Measurements from ENCODE around the gene AKR1B1.

AKR1B1 gene

GRCh38 chr7:134480730-134481129 lies 21.8 kb upstream of the AKR1B1 start:
- Histone ChIP-seq H3K9me3 (ENCODE audit: low read length) (no peaks in the 10 kb centered on the region), H2AFZ (ENCODE audit: low read depth, low read length) (no peak overlapping the region), H3K4me1 (ENCODE audit: insufficient read depth, low read length) (peaks cover 15% of the 10 kb centered on the region), H3K36me3 (ENCODE audit: insufficient read depth, low read length) (no peaks in the 10 kb centered on the region), H3K27me3 (ENCODE audit: insufficient read depth, low read length) (no peaks in the 10 kb centered on the region), H3K4me3 (ENCODE audit: low read length) (no peak overlapping the region)

DNA sequence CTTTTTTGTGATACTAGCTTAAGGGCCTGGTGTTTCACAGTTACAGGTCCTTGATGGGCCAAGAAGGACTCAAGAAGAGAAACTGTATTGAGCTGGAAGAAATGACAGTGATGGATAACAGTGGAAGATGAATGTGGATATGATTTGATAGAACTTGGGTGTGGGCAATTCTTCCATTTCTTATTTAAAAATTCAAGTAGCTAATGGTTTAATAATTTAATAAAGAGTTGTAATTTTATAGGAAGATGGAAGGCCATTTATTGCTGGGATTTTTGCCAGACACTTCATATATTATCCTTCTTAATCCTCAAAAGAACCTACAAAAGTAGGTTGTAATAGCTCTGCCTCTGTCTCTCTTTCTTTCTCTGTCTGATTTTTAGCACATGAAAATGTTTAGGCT lies 21.3 kb upstream of the AKR1B1 start:
- Histone ChIP-seq H3K27me3 (ENCODE audit: insufficient read depth, low read length) (no peaks in the 10 kb centered on the region), H2AFZ (ENCODE audit: low read depth, low read length) (no peak overlapping the region), H3K4me3 (ENCODE audit: low read length) (no peak overlapping the region), H3K9me3 (ENCODE audit: low read length) (no peaks in the 10 kb centered on the region), H3K36me3 (ENCODE audit: insufficient read depth, low read length) (no peaks in the 10 kb centered on the region), H3K4me1 (ENCODE audit: insufficient read depth, low read length) (peaks cover 15% of the 10 kb centered on the region)

GRCh38 chr7:134478707-134479106 lies 19.8 kb upstream of the AKR1B1 start:
- no peaks in the 10 kb centered on the region for H3K27me3 ChIP-seq (ENCODE audit: insufficient read depth, low read length)
- H2AFZ ChIP-seq (ENCODE audit: low read depth, low read length) = no peak overlapping the region
- no peaks in the 10 kb centered on the region for H3K36me3 ChIP-seq (ENCODE audit: insufficient read depth, low read length)
- H3K4me3 ChIP-seq (ENCODE audit: low read length) = no peak overlapping the region
- H3K9me3 ChIP-seq (ENCODE audit: low read length) = no peaks in the 10 kb centered on the region
- H3K4me1 ChIP-seq (ENCODE audit: insufficient read depth, low read length) = peaks cover 15% of the 10 kb centered on the region

- Histone ChIP-seq H3K4me1 (ENCODE audit: insufficient read depth, low read length) (peaks cover 15% of the 10 kb centered on the region), H3K36me3 (ENCODE audit: insufficient read depth, low read length) (no peaks in the 10 kb centered on the region), H3K9me3 (ENCODE audit: low read length) (no peaks in the 10 kb centered on the region), H3K27me3 (ENCODE audit: insufficient read depth, low read length) (no peaks in the 10 kb centered on the region), H3K4me3 (ENCODE audit: low read length) (no peak overlapping the region), H2AFZ (ENCODE audit: low read depth, low read length) (no peak overlapping the region)
Measured at GRCh38 chr7:134477954-134478353, 19.1 kb upstream of the AKR1B1 start.

DNA sequence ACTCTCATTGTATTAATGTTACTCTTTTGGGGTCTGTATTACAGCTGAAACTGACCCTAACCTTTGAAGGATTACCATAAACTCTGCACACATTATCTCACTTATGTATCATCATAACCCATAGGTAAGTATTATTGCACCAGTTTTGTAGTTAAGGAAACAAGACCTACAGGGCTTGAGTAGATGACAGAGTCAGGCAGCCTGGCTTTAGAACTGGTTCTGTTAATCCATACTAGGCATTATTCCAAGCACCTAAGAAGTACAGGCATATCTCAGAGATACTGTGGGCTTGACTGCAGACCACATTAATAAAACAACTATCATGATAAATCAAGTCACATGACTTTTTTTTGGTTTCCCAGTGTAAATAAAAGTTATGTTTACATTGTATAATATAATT lies 17.1 kb upstream of the AKR1B1 start:
- peaks cover 13% of the 10 kb centered on the region for H3K4me1 ChIP-seq (ENCODE audit: insufficient read depth, low read length)
- H2AFZ ChIP-seq (ENCODE audit: low read depth, low read length) = no peak overlapping the region
- H3K9me3 ChIP-seq (ENCODE audit: low read length) = no peaks in the 10 kb centered on the region
- no peak overlapping the region for H3K4me3 ChIP-seq (ENCODE audit: low read length)
- no peaks in the 10 kb centered on the region for H3K27me3 ChIP-seq (ENCODE audit: insufficient read depth, low read length)
- no peaks in the 10 kb centered on the region for H3K36me3 ChIP-seq (ENCODE audit: insufficient read depth, low read length)

DNA sequence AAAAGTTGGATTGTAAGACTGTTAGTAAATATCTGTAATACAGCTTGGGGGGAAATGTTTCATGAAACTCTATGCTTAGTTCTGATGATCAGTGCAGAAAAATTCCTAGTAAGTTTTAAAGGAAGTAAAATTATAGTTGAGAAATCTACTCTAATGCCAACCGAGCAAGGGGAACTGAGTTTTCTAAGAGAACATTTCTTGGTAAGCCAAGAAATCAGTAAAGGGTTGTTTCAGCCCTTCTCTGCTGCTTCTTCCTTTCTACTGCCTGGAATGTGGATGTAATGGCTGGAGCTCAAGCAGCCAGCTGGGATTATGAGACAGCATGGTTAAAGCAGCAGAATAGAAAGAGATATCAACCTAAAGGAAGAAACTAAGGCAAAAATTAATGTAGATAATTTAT lies 15.9 kb upstream of the AKR1B1 start:
- no peak overlapping the region for H3K4me3 ChIP-seq (ENCODE audit: low read length)
- H3K9me3 ChIP-seq (ENCODE audit: low read length) = no peaks in the 10 kb centered on the region
- peaks cover 1% of the 10 kb centered on the region for H3K4me1 ChIP-seq (ENCODE audit: insufficient read depth, low read length)
- no peaks in the 10 kb centered on the region for H3K36me3 ChIP-seq (ENCODE audit: insufficient read depth, low read length)
- no peak overlapping the region for H2AFZ ChIP-seq (ENCODE audit: low read depth, low read length)
- no peaks in the 10 kb centered on the region for H3K27me3 ChIP-seq (ENCODE audit: insufficient read depth, low read length)

DNA sequence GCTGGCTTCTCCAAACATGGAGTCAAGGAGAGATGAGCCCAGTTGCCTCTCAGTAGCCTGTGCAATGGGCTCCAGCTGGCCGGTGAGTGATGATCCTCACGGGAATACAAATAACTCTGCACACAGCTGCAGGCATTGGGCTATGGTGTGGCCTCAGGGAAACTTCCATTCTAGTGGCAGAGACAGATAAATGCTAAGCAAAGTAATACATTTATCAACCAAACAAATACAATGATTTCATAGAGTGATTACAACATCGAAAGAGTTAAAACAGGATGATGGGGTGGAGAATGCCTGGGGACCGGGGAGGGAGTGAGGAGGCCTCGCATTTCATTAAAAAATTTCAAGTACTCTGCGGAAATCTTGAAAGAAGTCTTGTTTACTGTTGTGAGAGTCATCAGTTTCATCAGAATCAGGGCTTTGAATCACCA lies 15.0 kb upstream of the AKR1B1 start:
- no peaks in the 10 kb centered on the region for H3K9me3 ChIP-seq (ENCODE audit: low read length)
- no peak overlapping the region for H3K4me3 ChIP-seq (ENCODE audit: low read length)
- no peaks in the 10 kb centered on the region for H3K4me1 ChIP-seq (ENCODE audit: insufficient read depth, low read length)
- H3K27me3 ChIP-seq (ENCODE audit: insufficient read depth, low read length) = no peaks in the 10 kb centered on the region
- no peaks in the 10 kb centered on the region for H3K36me3 ChIP-seq (ENCODE audit: insufficient read depth, low read length)
- no peak overlapping the region for H2AFZ ChIP-seq (ENCODE audit: low read depth, low read length)

GRCh38 chr7:134472572-134473244 lies 13.8 kb upstream of the AKR1B1 start:
- no peak overlapping the region for H3K4me3 ChIP-seq (ENCODE audit: low read length)
- H3K36me3 ChIP-seq (ENCODE audit: insufficient read depth, low read length) = no peaks in the 10 kb centered on the region
- no peak overlapping the region for H2AFZ ChIP-seq (ENCODE audit: low read depth, low read length)
- H3K27me3 ChIP-seq (ENCODE audit: insufficient read depth, low read length) = peaks cover 9% of the 10 kb centered on the region
- no peaks in the 10 kb centered on the region for H3K4me1 ChIP-seq (ENCODE audit: insufficient read depth, low read length)
- H3K9me3 ChIP-seq (ENCODE audit: low read length) = no peaks in the 10 kb centered on the region

DNA sequence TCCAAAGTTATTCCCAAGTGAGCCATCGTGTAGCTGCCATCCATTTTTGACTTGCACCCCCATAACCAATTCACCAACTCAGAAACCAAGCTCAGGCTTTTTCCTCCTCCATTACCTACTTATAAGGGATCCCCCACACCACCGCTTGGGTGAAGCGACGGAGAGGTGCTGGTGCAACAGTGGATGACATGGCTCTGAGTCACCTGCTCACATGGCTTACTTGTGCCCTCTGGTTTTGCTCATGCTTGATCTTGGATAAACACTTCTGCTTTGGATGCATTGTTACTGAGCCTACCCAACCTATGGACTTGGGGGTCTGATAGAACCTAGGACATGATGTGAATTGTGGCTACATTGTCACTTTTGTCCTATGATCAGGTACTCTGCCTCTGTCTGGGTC lies 12.0 kb upstream of the AKR1B1 start:
- no peak overlapping the region for H3K4me3 ChIP-seq (ENCODE audit: low read length)
- peaks cover 9% of the 10 kb centered on the region for H3K27me3 ChIP-seq (ENCODE audit: insufficient read depth, low read length)
- no peaks in the 10 kb centered on the region for H3K36me3 ChIP-seq (ENCODE audit: insufficient read depth, low read length)
- H3K9me3 ChIP-seq (ENCODE audit: low read length) = no peaks in the 10 kb centered on the region
- no peaks in the 10 kb centered on the region for H3K4me1 ChIP-seq (ENCODE audit: insufficient read depth, low read length)
- H2AFZ ChIP-seq (ENCODE audit: low read depth, low read length) = no peak overlapping the region

- H3K4me1 ChIP-seq (ENCODE audit: insufficient read depth, low read length) = no peaks in the 10 kb centered on the region
- H3K27me3 ChIP-seq (ENCODE audit: insufficient read depth, low read length) = peaks cover 9% of the 10 kb centered on the region
- no peak overlapping the region for H3K4me3 ChIP-seq (ENCODE audit: low read length)
- no peak overlapping the region for H2AFZ ChIP-seq (ENCODE audit: low read depth, low read length)
- no peaks in the 10 kb centered on the region for H3K9me3 ChIP-seq (ENCODE audit: low read length)
- no peaks in the 10 kb centered on the region for H3K36me3 ChIP-seq (ENCODE audit: insufficient read depth, low read length)
Measured at GRCh38 chr7:134469622-134470021, 10.7 kb upstream of the AKR1B1 start.

GRCh38 chr7:134468475-134468874 lies 9.6 kb upstream of the AKR1B1 start:
- Histone ChIP-seq H3K36me3 (ENCODE audit: insufficient read depth, low read length) (no peaks in the 10 kb centered on the region), H2AFZ (ENCODE audit: low read depth, low read length) (no peak overlapping the region), H3K27me3 (ENCODE audit: insufficient read depth, low read length) (peaks cover 9% of the 10 kb centered on the region), H3K4me1 (ENCODE audit: insufficient read depth, low read length) (no peaks in the 10 kb centered on the region), H3K4me3 (ENCODE audit: low read length) (no peak overlapping the region), H3K9me3 (ENCODE audit: low read length) (peaks cover 6% of the 10 kb centered on the region)

DNA sequence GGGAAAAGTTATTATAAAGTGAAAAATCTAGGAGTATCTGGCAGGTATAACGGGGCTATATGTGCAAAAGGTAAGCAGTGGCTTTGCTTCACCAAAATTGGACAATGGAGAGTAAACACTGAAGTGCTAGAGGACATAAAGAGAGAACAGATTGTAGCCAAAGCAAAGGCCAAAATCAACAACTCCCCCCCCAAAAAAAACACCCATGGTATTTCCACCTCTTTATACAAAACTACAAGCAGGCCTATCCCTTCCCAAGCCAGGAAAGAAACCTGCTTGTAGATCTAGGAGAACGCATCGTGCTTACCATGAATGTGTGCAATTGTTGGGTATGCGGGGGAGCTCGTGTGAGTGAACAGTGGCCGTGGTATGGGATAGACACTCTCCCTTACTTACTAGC lies 9.2 kb upstream of the AKR1B1 start:
- no peaks in the 10 kb centered on the region for H3K4me1 ChIP-seq (ENCODE audit: insufficient read depth, low read length)
- no peak overlapping the region for H3K4me3 ChIP-seq (ENCODE audit: low read length)
- H3K27me3 ChIP-seq (ENCODE audit: insufficient read depth, low read length) = peaks cover 9% of the 10 kb centered on the region
- peaks cover 6% of the 10 kb centered on the region for H3K9me3 ChIP-seq (ENCODE audit: low read length)
- H2AFZ ChIP-seq (ENCODE audit: low read depth, low read length) = no peak overlapping the region
- no peaks in the 10 kb centered on the region for H3K36me3 ChIP-seq (ENCODE audit: insufficient read depth, low read length)

GRCh38 chr7:134465491-134465890 lies 6.6 kb upstream of the AKR1B1 start:
- Histone ChIP-seq H3K9me3 (ENCODE audit: low read length) (peaks cover 6% of the 10 kb centered on the region), H3K4me1 (ENCODE audit: insufficient read depth, low read length) (no peaks in the 10 kb centered on the region), H3K36me3 (ENCODE audit: insufficient read depth, low read length) (no peaks in the 10 kb centered on the region), H2AFZ (ENCODE audit: low read depth, low read length) (no peak overlapping the region), H3K4me3 (ENCODE audit: low read length) (no peak overlapping the region), H3K27me3 (ENCODE audit: insufficient read depth, low read length) (peaks cover 9% of the 10 kb centered on the region)

DNA sequence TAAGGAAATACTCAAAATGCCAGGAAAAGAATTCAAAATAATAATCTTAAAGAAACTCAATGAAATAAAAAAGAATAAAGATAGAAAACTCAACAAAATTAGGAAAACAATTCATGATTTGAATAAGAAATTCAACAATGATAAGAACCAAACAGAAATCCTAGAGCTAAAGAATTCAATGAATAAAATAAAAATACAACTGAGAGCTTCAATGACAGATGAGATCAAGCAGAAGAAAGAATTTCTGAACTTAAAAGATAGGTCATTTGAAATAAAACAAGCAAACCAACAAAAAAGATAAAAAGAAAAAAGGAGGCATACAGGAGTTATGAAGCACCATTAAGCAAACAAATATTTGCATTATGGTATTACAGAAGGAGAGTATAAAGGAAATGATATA lies 5.6 kb upstream of the AKR1B1 start:
- no peak overlapping the region for H3K4me3 ChIP-seq (ENCODE audit: low read length)
- H3K9me3 ChIP-seq (ENCODE audit: low read length) = peaks cover 6% of the 10 kb centered on the region
- no peaks in the 10 kb centered on the region for H3K36me3 ChIP-seq (ENCODE audit: insufficient read depth, low read length)
- no peak overlapping the region for H2AFZ ChIP-seq (ENCODE audit: low read depth, low read length)
- no peaks in the 10 kb centered on the region for H3K4me1 ChIP-seq (ENCODE audit: insufficient read depth, low read length)
- peaks cover 9% of the 10 kb centered on the region for H3K27me3 ChIP-seq (ENCODE audit: insufficient read depth, low read length)

All from neuron (in vitro differentiated cells).